ENCODE results near the gene KCNMA1.

KCNMA1 gene

GRCh38 chr10:77305650-77306632, 331.7 kb downstream of the KCNMA1 start:
- Histone ChIP-seq H3K4me3 (ENCODE audit: insufficient read depth, low read depth, low read length) (no peak overlapping the region), H3K9me3 (ENCODE audit: control insufficient read depth, low read length) (no peaks in the 10 kb centered on the region), H3K4me1 (ENCODE audit: control insufficient read depth, insufficient read depth, low read length) (no peaks in the 10 kb centered on the region), H3K27ac (ENCODE audit: insufficient read depth, low read depth, low read length, poor library complexity, severe bottlenecking) (no peak overlapping the region), H3K27me3 (ENCODE audit: control insufficient read depth, insufficient read depth, low read length, poor library complexity, severe bottlenecking) (no peaks in the 10 kb centered on the region), H3K36me3 (ENCODE audit: control insufficient read depth, insufficient read depth, low read length) (no peaks in the 10 kb centered on the region)
- 83 to 87% methylated on average over 3 of the region's 3 CpGs for WGBS, 2 experiments

GRCh38 chr10:77304192-77304591, 333.4 kb downstream of the KCNMA1 start:
- WGBS, 2 experiments = 90 to 97% methylated on average over 3 of the region's 3 CpGs
- H3K4me1 ChIP-seq (ENCODE audit: control insufficient read depth, insufficient read depth, low read length) = no peaks in the 10 kb centered on the region

GRCh38 chr10:77301305-77301730, 336.3 kb downstream of the KCNMA1 start:
- 99 to 100% methylated on average over 3 of the region's 3 CpGs for WGBS, 2 experiments
- Histone ChIP-seq H3K4me1 (ENCODE audit: control insufficient read depth, insufficient read depth, low read length) (no peaks in the 10 kb centered on the region), H3K27me3 (ENCODE audit: control insufficient read depth, insufficient read depth, low read length, poor library complexity, severe bottlenecking) (no peaks in the 10 kb centered on the region), H3K27ac (ENCODE audit: insufficient read depth, low read depth, low read length, poor library complexity, severe bottlenecking) (no peak overlapping the region), H3K4me3 (ENCODE audit: insufficient read depth, low read depth, low read length) (no peak overlapping the region), H3K9me3 (ENCODE audit: control insufficient read depth, low read length) (no peaks in the 10 kb centered on the region), H3K36me3 (ENCODE audit: control insufficient read depth, insufficient read depth, low read length) (no peaks in the 10 kb centered on the region)

More at GRCh38 chr10:77304192-77304591, 333.4 kb downstream of the KCNMA1 start:
- Histone ChIP-seq H3K27me3 (ENCODE audit: control insufficient read depth, insufficient read depth, low read length, poor library complexity, severe bottlenecking) (no peaks in the 10 kb centered on the region), H3K36me3 (ENCODE audit: control insufficient read depth, insufficient read depth, low read length) (no peaks in the 10 kb centered on the region), H3K27ac (ENCODE audit: insufficient read depth, low read depth, low read length, poor library complexity, severe bottlenecking) (no peak overlapping the region), H3K4me3 (ENCODE audit: insufficient read depth, low read depth, low read length) (no peak overlapping the region), H3K9me3 (ENCODE audit: control insufficient read depth, low read length) (no peaks in the 10 kb centered on the region)

GRCh38 chr10:77300682-77301302, 336.8 kb downstream of the KCNMA1 start:
- Histone ChIP-seq H3K27ac (ENCODE audit: insufficient read depth, low read depth, low read length, poor library complexity, severe bottlenecking) (no peak overlapping the region), H3K4me1 (ENCODE audit: control insufficient read depth, insufficient read depth, low read length) (no peaks in the 10 kb centered on the region), H3K36me3 (ENCODE audit: control insufficient read depth, insufficient read depth, low read length) (no peaks in the 10 kb centered on the region), H3K4me3 (ENCODE audit: insufficient read depth, low read depth, low read length) (no peak overlapping the region), H3K9me3 (ENCODE audit: control insufficient read depth, low read length) (no peaks in the 10 kb centered on the region), H3K27me3 (ENCODE audit: control insufficient read depth, insufficient read depth, low read length, poor library complexity, severe bottlenecking) (no peaks in the 10 kb centered on the region)
- WGBS, 2 experiments = 91% methylated on average over 3 of the region's 3 CpGs

GRCh38 chr10:77299320-77299719, 338.3 kb downstream of the KCNMA1 start:
- Histone ChIP-seq H3K9me3 (ENCODE audit: control insufficient read depth, low read length) (no peaks in the 10 kb centered on the region), H3K36me3 (ENCODE audit: control insufficient read depth, insufficient read depth, low read length) (no peaks in the 10 kb centered on the region), H3K4me3 (ENCODE audit: insufficient read depth, low read depth, low read length) (no peak overlapping the region), H3K27me3 (ENCODE audit: control insufficient read depth, insufficient read depth, low read length, poor library complexity, severe bottlenecking) (no peaks in the 10 kb centered on the region), H3K27ac (ENCODE audit: insufficient read depth, low read depth, low read length, poor library complexity, severe bottlenecking) (no peak overlapping the region), H3K4me1 (ENCODE audit: control insufficient read depth, insufficient read depth, low read length) (no peaks in the 10 kb centered on the region)
- 88% methylated on average over 7 of the region's 7 CpGs for WGBS, 2 experiments

- Histone ChIP-seq H3K36me3 (ENCODE audit: control insufficient read depth, insufficient read depth, low read length) (no peaks in the 10 kb centered on the region), H3K4me1 (ENCODE audit: control insufficient read depth, insufficient read depth, low read length) (no peaks in the 10 kb centered on the region), H3K27ac (ENCODE audit: insufficient read depth, low read depth, low read length, poor library complexity, severe bottlenecking) (no peak overlapping the region), H3K9me3 (ENCODE audit: control insufficient read depth, low read length) (no peaks in the 10 kb centered on the region), H3K27me3 (ENCODE audit: control insufficient read depth, insufficient read depth, low read length, poor library complexity, severe bottlenecking) (no peaks in the 10 kb centered on the region), H3K4me3 (ENCODE audit: insufficient read depth, low read depth, low read length) (no peak overlapping the region)
- 88 to 100% methylated on average over 2 to 5 of the region's 5 CpGs for WGBS, 2 experiments
These were observed 340.2 kb downstream of the KCNMA1 start for GRCh38 chr10:77297393-77297739.

GRCh38 chr10:77296534-77297392, 340.8 kb downstream of the KCNMA1 start:
- H3K9me3 ChIP-seq (ENCODE audit: control insufficient read depth, low read length) = no peaks in the 10 kb centered on the region
- 78 to 88% methylated on average over 7 of the region's 7 CpGs for WGBS, 2 experiments
- H3K4me3 ChIP-seq (ENCODE audit: insufficient read depth, low read depth, low read length) = no peak overlapping the region
- H3K27me3 ChIP-seq (ENCODE audit: control insufficient read depth, insufficient read depth, low read length, poor library complexity, severe bottlenecking) = no peaks in the 10 kb centered on the region
- no peak overlapping the region for H3K27ac ChIP-seq (ENCODE audit: insufficient read depth, low read depth, low read length, poor library complexity, severe bottlenecking)
- no peaks in the 10 kb centered on the region for H3K36me3 ChIP-seq (ENCODE audit: control insufficient read depth, insufficient read depth, low read length)
- peaks cover 1% of the 10 kb centered on the region for H3K4me1 ChIP-seq (ENCODE audit: control insufficient read depth, insufficient read depth, low read length)

- no peaks in the 10 kb centered on the region for H3K27me3 ChIP-seq (ENCODE audit: control insufficient read depth, insufficient read depth, low read length, poor library complexity, severe bottlenecking)
- no peaks in the 10 kb centered on the region for H3K36me3 ChIP-seq (ENCODE audit: control insufficient read depth, insufficient read depth, low read length)
- H3K9me3 ChIP-seq (ENCODE audit: control insufficient read depth, low read length) = no peaks in the 10 kb centered on the region
- WGBS, 2 experiments = 87 to 92% methylated on average over 7 of the region's 7 CpGs
- H3K27ac ChIP-seq (ENCODE audit: insufficient read depth, low read depth, low read length, poor library complexity, severe bottlenecking) = no peak overlapping the region
- no peak overlapping the region for H3K4me3 ChIP-seq (ENCODE audit: insufficient read depth, low read depth, low read length)
- peaks cover 16% of the 10 kb centered on the region for H3K4me1 ChIP-seq (ENCODE audit: control insufficient read depth, insufficient read depth, low read length)
These were observed 343.8 kb downstream of the KCNMA1 start for GRCh38 chr10:77293773-77294172.

- 93 to 97% methylated on average over 2 of the region's 2 CpGs for WGBS, 2 experiments
- Histone ChIP-seq H3K9me3 (ENCODE audit: control insufficient read depth, low read length) (no peaks in the 10 kb centered on the region), H3K4me3 (ENCODE audit: insufficient read depth, low read depth, low read length) (no peak overlapping the region), H3K27me3 (ENCODE audit: control insufficient read depth, insufficient read depth, low read length, poor library complexity, severe bottlenecking) (no peaks in the 10 kb centered on the region), H3K4me1 (ENCODE audit: control insufficient read depth, insufficient read depth, low read length) (peaks cover 16% of the 10 kb centered on the region), H3K36me3 (ENCODE audit: control insufficient read depth, insufficient read depth, low read length) (no peaks in the 10 kb centered on the region), H3K27ac (ENCODE audit: insufficient read depth, low read depth, low read length, poor library complexity, severe bottlenecking) (no peak overlapping the region)
These were observed 344.3 kb downstream of the KCNMA1 start for GRCh38 chr10:77293347-77293746.

All from ectodermal cell (in vitro differentiated cells).